ENCODE results near the gene TMEM150C.

TMEM150C gene

GRCh38 chr4:82462415-82462831 is 99.4 kb downstream of the TMEM150C start:
- TF ChIP-seq, protein P1, sequence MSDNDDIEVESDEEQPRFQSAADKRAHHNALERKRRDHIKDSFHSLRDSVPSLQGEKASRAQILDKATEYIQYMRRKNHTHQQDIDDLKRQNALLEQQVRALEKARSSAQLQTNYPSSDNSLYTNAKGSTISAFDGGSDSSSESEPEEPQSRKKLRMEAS (IDR thresholded peaks at IDR 0.05; ENCODE audit: low read depth, low read length): peak; percentile 47
- TF ChIP-seq POLR2A (IDR thresholded peaks at IDR 0.05; ENCODE audit: extremely low read depth, insufficient read length) (no peak), MYC (IDR thresholded peaks at IDR 0.05; ENCODE audit: low read depth, low read length) (no peak), CTCF (IDR thresholded peaks at IDR 0.05; ENCODE audit: low read depth, low read length) (peak; percentile 71)
- peak; percentile 77 for DNase-seq (ENCODE audit: low read depth)
- no peak overlapping the region for H3K4me3 ChIP-seq (ENCODE audit: low read depth, low read length)

GRCh38 chr4:82461710-82462109 is 100.1 kb downstream of the TMEM150C start:
- TF ChIP-seq MYC (IDR thresholded peaks at IDR 0.05; ENCODE audit: low read depth, low read length): no peak
- TF ChIP-seq, protein P1 (IDR thresholded peaks at IDR 0.05; ENCODE audit: low read depth, low read length): no peak
- TF ChIP-seq CTCF (IDR thresholded peaks at IDR 0.05; ENCODE audit: low read depth, low read length): no peak
- no peak overlapping the region for H3K4me3 ChIP-seq (ENCODE audit: low read depth, low read length)
- DNase-seq (ENCODE audit: low read depth): no peak

DNA sequence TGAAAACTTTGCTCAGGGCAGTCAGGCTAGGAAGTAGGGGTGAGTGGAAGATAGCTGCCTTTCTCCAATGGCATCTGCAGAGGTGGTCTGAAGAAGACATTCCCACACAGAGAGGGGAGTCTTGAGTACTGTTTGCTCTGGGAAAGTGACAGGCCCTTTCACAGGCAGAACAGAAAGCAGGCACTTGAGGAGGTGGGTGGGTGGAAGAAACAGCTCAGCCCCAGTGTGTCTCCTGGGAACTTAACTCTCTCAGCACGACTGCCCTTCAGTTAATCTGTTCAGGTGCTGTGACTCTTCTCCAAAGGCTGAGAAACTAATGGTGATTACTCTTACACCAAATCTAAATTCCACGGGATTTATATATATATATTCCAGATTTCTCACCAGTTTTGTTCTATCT is 103.1 kb downstream of the TMEM150C start:
- TF ChIP-seq MYC (IDR thresholded peaks at IDR 0.05; ENCODE audit: low read depth, low read length) (no peak), CTCF (IDR thresholded peaks at IDR 0.05; ENCODE audit: low read depth, low read length) (no peak), POLR2A (IDR thresholded peaks at IDR 0.05; ENCODE audit: extremely low read depth, insufficient read length) (no peak)
- TF ChIP-seq, protein P1 (IDR thresholded peaks at IDR 0.05; ENCODE audit: low read depth, low read length): no peak

GRCh38 chr4:82457266-82457665 is 104.5 kb downstream of the TMEM150C start:
- DNase-seq (ENCODE audit: low read depth): no peak
- no peak overlapping the region for H3K4me3 ChIP-seq (ENCODE audit: low read depth, low read length)
- TF ChIP-seq, protein P1 (IDR thresholded peaks at IDR 0.05; ENCODE audit: low read depth, low read length): no peak
- TF ChIP-seq CTCF (IDR thresholded peaks at IDR 0.05; ENCODE audit: low read depth, low read length) (no peak), MYC (IDR thresholded peaks at IDR 0.05; ENCODE audit: low read depth, low read length) (no peak), POLR2A (IDR thresholded peaks at IDR 0.05; ENCODE audit: extremely low read depth, insufficient read length) (no peak)

More for the DNA sequence above, 103.1 kb downstream of the TMEM150C start:
- no peak overlapping the region for H3K4me3 ChIP-seq (ENCODE audit: low read depth, low read length)
- no peak for DNase-seq (ENCODE audit: low read depth)

- DNase-seq (ENCODE audit: low read depth): no peak
- H3K4me3 ChIP-seq (ENCODE audit: low read depth, low read length): no peak overlapping the region
- TF ChIP-seq, protein P1 (IDR thresholded peaks at IDR 0.05; ENCODE audit: low read depth, low read length): no peak
- TF ChIP-seq CTCF (IDR thresholded peaks at IDR 0.05; ENCODE audit: low read depth, low read length) (no peak), MYC (IDR thresholded peaks at IDR 0.05; ENCODE audit: low read depth, low read length) (no peak), POLR2A (IDR thresholded peaks at IDR 0.05; ENCODE audit: extremely low read depth, insufficient read length) (no peak)
Observed at GRCh38 chr4:82452026-82452425, 109.8 kb downstream of the TMEM150C start.

Data from NB4 (cell line).